NCI-H2081 (cell line): Measurements from ENCODE around the gene PIGS.

Source experiments
- DNase-seq, 2 experiments: peaks; one replicate each; lab custom pipeline; 2025; lab: John Stamatoyannopoulos, UW

The PIGS gene

DNA sequence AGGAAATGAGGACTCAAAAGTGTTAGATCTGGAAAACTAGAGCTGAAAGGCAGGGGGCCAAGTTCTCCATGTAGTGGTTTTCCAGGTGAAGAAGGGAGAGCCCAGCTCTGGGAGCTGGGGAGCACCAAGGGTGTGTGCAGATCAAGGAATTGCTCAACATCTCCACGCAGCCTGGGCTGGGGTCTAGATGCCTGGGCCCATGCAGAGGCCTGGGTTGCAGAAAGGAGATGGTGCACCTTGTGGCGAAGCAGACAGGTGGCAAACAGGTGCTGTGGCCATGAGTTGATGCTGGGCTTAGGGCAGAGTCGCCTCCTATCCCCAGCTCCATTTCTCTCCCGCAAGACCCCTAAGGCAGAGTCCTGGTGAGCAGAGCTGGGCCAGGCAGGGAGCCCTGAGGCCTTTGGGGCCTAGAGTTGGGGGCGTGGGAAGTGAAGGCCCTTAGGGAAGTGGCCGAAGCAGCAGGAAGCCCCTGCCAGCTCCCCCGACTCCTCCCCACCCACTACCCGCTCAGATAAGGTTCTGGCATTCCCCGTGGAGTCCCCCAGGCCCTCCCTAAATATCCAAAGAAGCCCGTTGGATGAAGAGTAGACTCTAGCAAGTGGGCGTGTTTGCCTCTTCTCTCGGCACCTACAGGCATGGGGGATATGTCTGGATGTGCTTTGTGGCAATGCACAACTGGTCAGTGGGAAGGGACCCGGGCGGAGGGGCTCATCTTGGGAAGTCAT is 64.4 kb downstream of the PIGS start:
- no peak for DNase-seq

DNA sequence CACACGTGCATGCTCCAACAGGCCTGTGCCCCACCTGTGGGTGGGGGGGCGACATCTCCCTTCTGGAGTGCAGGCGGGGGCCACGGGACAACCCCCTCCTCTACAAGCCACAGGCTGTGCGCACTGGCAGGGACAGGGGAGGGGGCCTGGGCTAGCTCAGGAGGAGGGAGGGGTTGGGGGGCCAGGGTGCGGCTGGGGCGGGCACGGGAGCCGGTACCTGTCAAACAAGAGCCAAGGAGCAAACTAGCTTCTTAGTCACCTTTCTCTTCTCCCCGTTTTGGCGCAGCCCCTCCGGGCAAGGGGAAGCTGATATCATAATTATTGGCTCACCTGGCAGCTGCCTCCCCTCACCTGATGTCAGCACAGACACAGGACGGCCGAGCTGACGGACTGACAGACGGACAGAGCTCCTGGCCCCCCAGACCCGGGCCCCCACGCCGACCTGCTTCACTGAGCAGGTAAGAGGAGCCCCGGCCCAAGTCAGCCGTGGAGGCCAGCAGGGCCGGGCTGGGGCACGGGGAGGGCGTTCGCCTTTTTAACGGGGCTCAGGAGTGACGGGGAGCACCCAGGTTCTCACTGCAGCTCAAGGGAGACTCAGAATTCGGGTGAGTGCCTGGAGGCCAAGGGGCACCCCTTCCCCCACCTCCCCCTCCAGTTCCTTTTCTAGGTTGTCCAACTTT is 65.2 kb downstream of the PIGS start, which contains the start of gene FOXN1:
TSS of gene FOXN1 (plus strand) at position 363 of the 680 bp plus-strand sequence. CDS start 17,622 bp downstream, outside the sequence.
- DNase-seq, result no peak

DNA sequence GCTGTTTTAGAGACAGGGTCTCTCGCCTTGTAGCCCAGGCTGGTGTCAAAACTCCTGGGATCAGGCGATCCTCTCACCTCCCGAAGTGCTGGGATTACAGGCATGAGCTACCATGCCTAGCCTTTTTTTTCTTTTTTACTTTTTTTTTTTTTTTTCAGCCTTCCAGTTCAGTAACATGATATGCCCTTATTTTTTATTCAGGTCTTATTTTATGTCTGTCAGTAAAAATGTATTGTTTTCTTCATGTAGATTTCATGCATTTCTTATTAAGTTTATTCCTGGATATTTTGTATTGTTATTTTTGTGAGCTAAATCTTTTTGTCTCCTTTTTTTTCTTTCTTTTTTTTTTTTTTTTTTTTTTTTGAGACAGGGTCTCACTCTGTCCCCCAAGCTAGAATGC is 67.9 kb downstream of the PIGS start:
- no peak for DNase-seq
